Measurements from ENCODE around the gene FGFR2.

GRCh38 chr10:121576139-121576538 lies 22.1 kb downstream of the FGFR2 start:
- TF ChIP-seq CTCF (IDR thresholded peaks at IDR 0.05; ENCODE audit: poor library complexity, severe bottlenecking) (no peak), POLR2AphosphoS5 (IDR thresholded peaks at IDR 0.05) (no peak), EZH2 (IDR thresholded peaks at IDR 0.05; ENCODE audit: borderline replicate concordance, insufficient read depth, low read length, poor library complexity, severe bottlenecking) (no peak), TAF1 (IDR thresholded peaks at IDR 0.05; ENCODE audit: low read depth) (no peak), MXI1 (conservative IDR thresholded peaks at IDR 0.05; ENCODE audit: poor library complexity, severe bottlenecking) (no peak)
